Gastroesophageal sphincter (tissue), 4 donors: Measurements from ENCODE around the gene CES3. TPM values are rescaled to one million over a fixed set of nuclear protein-coding genes. Genes with fewer than 3 reads are reported as not detected.
"Not testable (repeated sequence)": the region's sequence is repeated elsewhere in the genome, so short reads cannot be mapped to it uniquely, and the experiment has no call there.

ENCODE experiments used
- ATAC-seq: fragments of 150-250 bp; one replicate; pipeline ENCODE4 v1.9.1; 2016; ENCODE audit warnings: mild to moderate bottlenecking, moderate library complexity
- H3K27ac ChIP-seq, 4 donors: fragments of 200-600 bp; sonication (generic) in 3 of 4; 1 replicate in 3 of 4; 2 replicates in 1 of 4; pipeline ENCODE4 v1.5.1; 2016 to 2019
- H3K27me3 ChIP-seq: fragments of 200-600 bp; sonication (generic); one replicate; pipeline ENCODE4 v1.5.1; 2019
- H3K36me3 ChIP-seq, 2 donors: fragments of 200-600 bp; sonication (generic); one replicate each; pipeline ENCODE4 v1.5.1; 2019; ENCODE audit warnings: control low read depth in 1 of 2
- H3K4me1 ChIP-seq, 3 donors: fragments of 200-600 bp; sonication (generic); 1 replicate in 2 of 3; 2 replicates in 1 of 3; pipeline ENCODE4 v1.5.1; 2016 to 2019; ENCODE audit warnings: control low read depth in 2 of 3
- H3K4me3 ChIP-seq, 2 donors: fragments of 200-600 bp; sonication (generic); one replicate each; pipeline ENCODE4 v1.5.1; 2019; ENCODE audit warnings: mild to moderate bottlenecking in 1 of 2, moderate library complexity in 1 of 2
- H3K9me3 ChIP-seq, 3 donors: fragments of 200-600 bp; sonication (generic); one replicate each; pipeline ENCODE4 v1.5.1; 2017 to 2019; ENCODE audit warnings: control low read depth in 2 of 3
- CTCF ChIP-seq, 4 experiments: fragments of 200-600 bp in 2 of 4; fragments of 450-650 bp in 2 of 4; sonication (generic) in 1 of 4; IDR thresholded peaks; one replicate each; pipeline ENCODE4 v1.5.1; 2017 to 2019; ENCODE audit warnings: antibody characterized with exemption in 4 of 4, mild to moderate bottlenecking in 2 of 4, moderate library complexity in 2 of 4
- EP300 ChIP-seq: sonication (generic); formaldehyde crosslinking; IDR thresholded peaks from one replicate; pipeline ENCODE4 v1.6.1; 2017; ENCODE audit warnings: antibody characterized with exemption, mild to moderate bottlenecking
- POLR2A ChIP-seq, 2 donors: fragments of 450-650 bp; IDR thresholded peaks; one replicate each; pipeline ENCODE4 v1.6.1; 2017; ENCODE audit warnings: antibody characterized with exemption in 2 of 2, mild to moderate bottlenecking in 2 of 2, moderate library complexity in 1 of 2
- POLR2AphosphoS5 ChIP-seq: sonication (generic); formaldehyde crosslinking; IDR thresholded peaks from one replicate; pipeline ENCODE4 v1.6.1; 2017; ENCODE audit warnings: antibody characterized with exemption
- WGBS, 2 donors: methylation state at CpG; one replicate each; pipeline ENCODE4 v1.1.5; 2018; ENCODE audit warnings: low coverage in 1 of 2; 5-methylcytosine and 5-hydroxymethylcytosine counted together
- total RNA-seq, 4 donors: library from RNA; depleted of rRNA; stranded (reverse); fragments of >200 nt; gene quantifications; one replicate each; pipeline ENCODE4 v1.1.0, GENCODE V29; 2016

CES3 gene
- total RNA-seq, 4 donors from 2014 or later: 0.13 to 0.49 (median 0.39) TPM; not detected in 1

GRCh38 chr16:66931665-66932064, 29.4 kb upstream of the CES3 start:
- no peak for ATAC-seq
- Histone ChIP-seq H3K27me3 (no peaks in the 10 kb centered on the region), H3K9me3 (no peaks in the 10 kb centered on the region), H3K27ac (no peak overlapping the region), H3K36me3 (peaks cover 0 to 19% of the 10 kb centered on the region in 2 donors), H3K4me3 (no peak overlapping the region), H3K4me1 (peaks cover 5 to 60% (median 31%) of the 10 kb centered on the region in 3 donors)
- 56 to 73% methylated on average over 2 of the region's 2 CpGs for WGBS, 2 donors
- TF ChIP-seq POLR2AphosphoS5 (no peak), CTCF (IDR thresholded peaks at IDR 0.05) (no peak), POLR2A (IDR thresholded peaks at IDR 0.05) (no peak), EP300 (no peak)

- ATAC-seq: no peak
- no peaks in the 10 kb centered on the region for H3K9me3 ChIP-seq
- H3K4me3 ChIP-seq: no peak overlapping the region
- H3K27ac ChIP-seq: no peak overlapping the region
- H3K27me3 ChIP-seq: no peaks in the 10 kb centered on the region
- WGBS, 2 donors: 76 to 88% methylated on average over 1 to 2 of the region's 4 CpGs
- TF ChIP-seq EP300: no peak
- TF ChIP-seq CTCF (IDR thresholded peaks at IDR 0.05): no peak
- H3K36me3 ChIP-seq: peaks cover 0 to 23% of the 10 kb centered on the region in 2 donors
- H3K4me1 ChIP-seq: peaks cover 5 to 60% (median 29%) of the 10 kb centered on the region in 3 donors
These were observed 29.0 kb upstream of the CES3 start for GRCh38 chr16:66932076-66932475.

- Histone ChIP-seq H3K9me3 (no peaks in the 10 kb centered on the region), H3K27me3 (no peaks in the 10 kb centered on the region), H3K36me3 (peaks cover 0 to 40% of the 10 kb centered on the region in 2 donors), H3K4me1 (peaks cover 5 to 54% (median 29%) of the 10 kb centered on the region in 3 donors), H3K4me3 (peak overlapping the region; percentile 97), H3K27ac (peak overlapping the region; percentile 88 to 98 (median 97))
- ATAC-seq: peak; percentile 5
- WGBS, 2 donors: 0% methylated on average over 7 to 9 of the region's 12 CpGs
- no peak for TF ChIP-seq EP300
- TF ChIP-seq POLR2AphosphoS5: no peak
- no peak for TF ChIP-seq CTCF (IDR thresholded peaks at IDR 0.05)
- no peak for TF ChIP-seq POLR2A (IDR thresholded peaks at IDR 0.05)
These were observed 27.3 kb upstream of the CES3 start for GRCh38 chr16:66933776-66934137.

GRCh38 chr16:66934138-66934838, 26.8 kb upstream of the CES3 start, which contains the start of gene CIAO2B:
Gene CIAO2B (minus strand): TSS chr16:66934402. CDS start chr16:66934364, 38 bp downstream.
- no CpG with 5 or more reads among the region's 76 CpGs for WGBS, 2 donors
- no peaks in the 10 kb centered on the region for H3K9me3 ChIP-seq
- peak; percentile 77 to 90 for TF ChIP-seq POLR2A (IDR thresholded peaks at IDR 0.05)
- peak; percentile 99 for TF ChIP-seq POLR2AphosphoS5
- no peak for TF ChIP-seq CTCF (IDR thresholded peaks at IDR 0.05)
- TF ChIP-seq EP300: no peak
- H3K4me3 ChIP-seq: peak within 1 kb of the TSS; percentile 97
- no peaks in the 10 kb centered on the region for H3K27me3 ChIP-seq
- H3K4me1 ChIP-seq: peaks cover 5 to 54% (median 29%) of the 10 kb centered on the region in 3 donors
- peak within 1 kb of the TSS; percentile 88 to 98 (median 97) for H3K27ac ChIP-seq
- ATAC-seq: peak; percentile 87
- peaks cover 0 to 45% of the 10 kb centered on the region in 2 donors for H3K36me3 ChIP-seq

- not testable (repeated sequence) for H3K9me3 ChIP-seq, ATAC-seq, H3K27me3 ChIP-seq
- Histone ChIP-seq H3K27ac (peak overlapping the region; percentile 88 to 98 (median 97)), H3K4me3 (peak overlapping the region; percentile 97), H3K4me1 (peaks cover 5 to 54% (median 29%) of the 10 kb centered on the region in 3 donors), H3K36me3 (peaks cover 0 to 51% of the 10 kb centered on the region in 2 donors)
- WGBS, 2 donors: 0% methylated on average over 6 to 15 of the region's 24 CpGs
These were observed 26.2 kb upstream of the CES3 start for GRCh38 chr16:66934839-66935313.
